Right atrium auricular region (tissue), 2 donors: ENCODE measurements around the gene MAPKAPK3. TPM values are rescaled to one million over a fixed set of nuclear protein-coding genes. Genes with fewer than 3 reads are reported as not detected.

Source experiments
- DNase-seq: peaks from one replicate; pipeline ENCODE4 v3.0.0-alpha.2; 2019; ENCODE audit warnings: low spot score
- H3K27ac ChIP-seq, 2 donors: fragments of 200-600 bp; sonication (generic); 1 replicate in 1 of 2; 2 replicates in 1 of 2; pipeline ENCODE4 v1.5.1; 2016 to 2019
- H3K27me3 ChIP-seq, 2 donors: fragments of 200-600 bp; sonication (generic); one replicate each; pipeline versions ENCODE4 v1.5.1 to v1.6.0; 2017 to 2019
- H3K36me3 ChIP-seq: fragments of 200-600 bp; sonication (generic); one replicate; pipeline ENCODE4 v1.5.1; 2016
- H3K4me1 ChIP-seq, 2 donors: fragments of 200-600 bp; sonication (generic); one replicate each; pipeline versions ENCODE4 v1.5.1 to v1.6.0; 2017 to 2019
- H3K4me3 ChIP-seq, 2 donors: fragments of 200-600 bp; sonication (generic); 1 replicate in 1 of 2; 2 replicates in 1 of 2; pipeline ENCODE4 v1.5.1; 2017 to 2019; ENCODE audit warnings: mild to moderate bottlenecking in 1 of 2, moderate library complexity in 1 of 2
- H3K9me3 ChIP-seq, 2 donors: fragments of 200-600 bp; sonication (generic); one replicate each; pipeline ENCODE4 v1.5.1; 2019
- total RNA-seq, 2 donors: library from RNA; depleted of rRNA; stranded (reverse); fragments of >200 nt; gene quantifications; one replicate each; pipeline ENCODE4 v1.1.0, GENCODE V29; 2016
- TF ChIP-seq, protein P1 (sequence below), 2 donors: fragments of 200-600 bp; sonication (generic); IDR thresholded peaks; one replicate each; pipeline ENCODE4 v1.5.1; 2019; ENCODE audit warnings: antibody characterized with exemption in 2 of 2

Gene MAPKAPK3
- total RNA-seq, 2 donors from 2014 or later = 148 to 187 TPM

DNA sequence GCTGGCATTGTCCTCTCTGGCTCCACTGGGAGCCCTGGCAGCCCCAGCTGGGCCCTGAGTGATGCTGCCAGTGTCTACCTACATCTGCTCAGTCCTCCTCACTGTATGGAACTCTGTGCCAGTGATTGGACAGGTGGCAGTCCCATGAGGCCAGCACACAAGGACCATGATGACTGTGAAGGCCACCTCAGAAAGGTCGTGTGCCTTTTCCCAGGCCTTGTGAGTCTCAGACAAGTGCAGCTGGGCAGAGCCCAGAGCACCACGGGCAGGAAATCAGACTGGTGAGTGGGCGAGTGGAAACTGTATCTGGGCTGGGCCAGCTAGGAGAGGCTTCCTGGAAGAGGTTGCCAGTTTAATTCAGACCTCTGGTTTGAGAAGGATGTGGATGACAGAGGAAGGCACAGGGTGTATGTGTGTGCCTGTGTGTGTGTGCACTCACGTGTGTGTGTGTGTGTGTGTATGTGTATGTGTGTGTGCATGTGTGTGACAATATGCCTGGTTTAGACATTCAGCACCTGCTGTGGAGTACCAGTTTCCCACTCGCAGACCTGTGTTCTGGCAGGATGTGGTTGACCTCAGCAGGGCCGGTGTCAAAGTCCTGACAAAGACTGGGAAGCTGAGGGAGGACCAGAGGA, 7.0 kb downstream of the MAPKAPK3 start:
- H3K4me1 ChIP-seq = peaks cover 0 to 87% of the 10 kb centered on the region in 2 donors
- peaks cover 6% of the 10 kb centered on the region for H3K36me3 ChIP-seq
- H3K4me3 ChIP-seq = no peak overlapping the region
- no peak for DNase-seq
- no peaks in the 10 kb centered on the region for H3K9me3 ChIP-seq
- TF ChIP-seq, protein P1, sequence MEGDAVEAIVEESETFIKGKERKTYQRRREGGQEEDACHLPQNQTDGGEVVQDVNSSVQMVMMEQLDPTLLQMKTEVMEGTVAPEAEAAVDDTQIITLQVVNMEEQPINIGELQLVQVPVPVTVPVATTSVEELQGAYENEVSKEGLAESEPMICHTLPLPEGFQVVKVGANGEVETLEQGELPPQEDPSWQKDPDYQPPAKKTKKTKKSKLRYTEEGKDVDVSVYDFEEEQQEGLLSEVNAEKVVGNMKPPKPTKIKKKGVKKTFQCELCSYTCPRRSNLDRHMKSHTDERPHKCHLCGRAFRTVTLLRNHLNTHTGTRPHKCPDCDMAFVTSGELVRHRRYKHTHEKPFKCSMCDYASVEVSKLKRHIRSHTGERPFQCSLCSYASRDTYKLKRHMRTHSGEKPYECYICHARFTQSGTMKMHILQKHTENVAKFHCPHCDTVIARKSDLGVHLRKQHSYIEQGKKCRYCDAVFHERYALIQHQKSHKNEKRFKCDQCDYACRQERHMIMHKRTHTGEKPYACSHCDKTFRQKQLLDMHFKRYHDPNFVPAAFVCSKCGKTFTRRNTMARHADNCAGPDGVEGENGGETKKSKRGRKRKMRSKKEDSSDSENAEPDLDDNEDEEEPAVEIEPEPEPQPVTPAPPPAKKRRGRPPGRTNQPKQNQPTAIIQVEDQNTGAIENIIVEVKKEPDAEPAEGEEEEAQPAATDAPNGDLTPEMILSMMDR (IDR thresholded peaks at IDR 0.05) = no peak
- peak overlapping the region; percentile 79 to 97 for H3K27ac ChIP-seq
- no peaks in the 10 kb centered on the region for H3K27me3 ChIP-seq

DNA sequence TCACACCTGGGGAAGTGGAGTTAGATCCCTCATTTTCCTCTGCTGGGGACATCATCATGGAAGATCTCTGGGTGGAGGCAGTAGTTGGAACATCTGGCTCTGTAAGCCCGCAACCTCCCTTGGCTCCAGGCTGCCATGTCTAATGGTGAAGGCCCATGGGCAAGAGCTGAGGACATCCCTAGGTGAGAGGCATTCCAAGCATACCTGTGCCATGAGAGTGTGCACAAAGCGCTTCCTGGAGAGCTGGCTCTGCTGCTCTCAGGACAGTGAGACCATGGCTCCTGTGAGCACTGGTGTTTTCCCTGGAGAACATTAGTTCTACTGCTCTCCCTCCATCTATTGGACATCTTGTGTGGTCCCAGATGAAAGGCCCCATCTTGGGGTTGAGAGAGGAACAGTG, 7.7 kb downstream of the MAPKAPK3 start:
- TF ChIP-seq, protein P1 (IDR thresholded peaks at IDR 0.05) = no peak
- H3K4me3 ChIP-seq = no peak overlapping the region
- H3K27me3 ChIP-seq = no peaks in the 10 kb centered on the region
- DNase-seq = no peak
- peaks cover 0 to 86% of the 10 kb centered on the region in 2 donors for H3K4me1 ChIP-seq
- H3K36me3 ChIP-seq = peaks cover 6% of the 10 kb centered on the region
- H3K27ac ChIP-seq = peak overlapping the region; percentile 79 to 97
- H3K9me3 ChIP-seq = no peaks in the 10 kb centered on the region

DNA sequence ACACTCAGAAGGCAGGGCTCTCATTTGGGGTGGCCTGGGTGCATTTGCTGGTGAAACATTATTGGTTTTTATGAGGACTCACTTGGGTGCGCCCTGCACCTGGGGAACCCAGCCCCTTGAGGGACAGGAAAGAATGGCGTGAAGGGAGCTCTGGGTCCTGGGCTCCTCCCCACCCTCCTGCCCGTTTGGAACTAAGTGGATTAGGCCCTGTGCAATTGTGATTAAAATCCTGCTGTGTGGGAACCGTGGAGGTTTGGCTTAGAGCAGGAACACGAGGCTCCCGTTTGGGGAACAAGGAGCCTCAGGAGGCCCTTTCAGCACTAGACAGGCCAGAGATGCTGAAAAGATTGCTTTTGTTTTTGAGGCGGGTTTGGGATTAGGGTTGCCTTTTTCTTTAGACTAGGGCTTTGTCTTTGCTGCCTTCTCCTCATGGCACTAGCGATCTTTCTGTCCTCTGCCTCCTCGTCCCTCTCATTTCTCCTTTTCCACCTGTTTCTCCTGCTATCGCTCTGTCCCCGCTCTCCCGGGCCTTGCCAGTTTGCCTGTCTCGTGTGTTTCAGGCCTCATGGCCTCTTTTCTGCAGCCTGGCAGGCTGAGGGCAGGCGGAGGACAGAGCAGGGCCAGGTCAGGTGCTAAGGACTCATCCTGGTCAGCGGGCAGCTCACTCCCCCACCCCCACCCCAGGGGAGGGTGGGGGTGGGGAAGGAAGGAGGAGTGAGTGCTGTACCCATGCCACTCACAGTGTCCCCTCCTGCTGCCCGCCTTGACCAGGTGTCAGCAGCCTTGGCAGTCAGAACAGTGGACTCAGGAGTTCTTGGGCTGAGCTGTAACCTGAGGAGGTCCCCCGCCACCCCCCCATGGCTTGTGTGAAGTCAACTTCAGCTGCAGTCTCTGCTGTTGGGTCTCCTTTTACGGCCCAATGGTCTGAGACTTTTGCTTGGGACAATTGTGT, 8.6 kb downstream of the MAPKAPK3 start:
- Histone ChIP-seq H3K36me3 (peaks cover 6% of the 10 kb centered on the region), H3K27ac (peak overlapping the region; percentile 79 to 97), H3K9me3 (no peaks in the 10 kb centered on the region), H3K27me3 (no peaks in the 10 kb centered on the region), H3K4me3 (no peak overlapping the region), H3K4me1 (peaks cover 0 to 85% of the 10 kb centered on the region in 2 donors)
- TF ChIP-seq, protein P1 (IDR thresholded peaks at IDR 0.05) = no peak
- no peak for DNase-seq

GRCh38 chr3:50626401-50626800, 9.4 kb downstream of the MAPKAPK3 start:
- Histone ChIP-seq H3K36me3 (peaks cover 6% of the 10 kb centered on the region), H3K9me3 (no peaks in the 10 kb centered on the region), H3K4me1 (peaks cover 0 to 88% of the 10 kb centered on the region in 2 donors), H3K27ac (peak overlapping the region; percentile 79 to 97), H3K4me3 (no peak overlapping the region), H3K27me3 (no peaks in the 10 kb centered on the region)
- TF ChIP-seq, protein P1 (IDR thresholded peaks at IDR 0.05) = no peak
- no peak for DNase-seq

- Histone ChIP-seq H3K36me3 (peaks cover 5% of the 10 kb centered on the region), H3K4me1 (peaks cover 0 to 96% of the 10 kb centered on the region in 2 donors), H3K27ac (peak overlapping the region; percentile 79 to 97), H3K27me3 (no peaks in the 10 kb centered on the region), H3K9me3 (no peaks in the 10 kb centered on the region), H3K4me3 (no peak overlapping the region)
- peak; percentile 82 for DNase-seq
- TF ChIP-seq, protein P1 (IDR thresholded peaks at IDR 0.05) = peak in 1 of 2 donors; percentile 58
Measured at GRCh38 chr3:50627407-50628051, 10.6 kb downstream of the MAPKAPK3 start.
